ENCODE data around the gene ASB7. TPM values are rescaled to one million over a fixed set of nuclear protein-coding genes. Genes with fewer than 3 reads are reported as not detected.

ASB7 gene
- total RNA-seq, 1 donor from 2014 or later = 10.6 TPM

DNA sequence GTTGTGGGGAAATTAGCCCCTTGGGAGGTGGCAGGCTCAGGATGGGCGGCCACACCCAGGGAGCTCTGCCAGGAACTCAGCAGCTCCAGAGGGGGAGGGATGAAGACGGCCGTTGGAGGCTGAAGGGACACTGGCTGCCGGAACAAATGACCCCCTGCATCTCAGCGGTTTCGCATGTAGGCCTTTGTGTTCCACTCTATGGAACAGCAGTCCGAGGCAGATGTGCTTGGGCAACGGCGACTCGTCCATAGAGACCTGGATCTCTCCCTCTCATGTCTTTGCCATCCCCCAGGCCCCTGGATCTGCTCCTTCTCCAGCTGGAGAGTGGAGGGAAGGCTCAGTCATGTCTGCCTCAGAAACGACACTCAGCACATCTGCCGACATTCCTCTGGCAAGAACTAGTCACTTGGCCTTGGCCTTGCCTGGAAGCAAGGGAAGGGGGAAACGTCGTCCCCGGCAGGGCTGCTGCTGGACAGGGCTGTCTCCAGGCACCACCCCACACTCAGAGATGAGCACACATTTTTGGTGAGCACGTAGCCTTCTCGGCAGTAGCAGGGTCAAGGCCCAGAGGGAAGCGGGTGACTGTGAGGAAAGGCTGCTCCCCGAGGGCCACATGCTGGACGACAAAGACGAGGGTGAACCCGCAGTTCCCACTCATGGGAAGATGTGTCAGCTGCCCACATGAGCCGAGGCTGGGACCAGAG, 83.8 kb downstream of the ASB7 start:
- no peak for DNase-seq (ENCODE audit: low spot score)

DNA sequence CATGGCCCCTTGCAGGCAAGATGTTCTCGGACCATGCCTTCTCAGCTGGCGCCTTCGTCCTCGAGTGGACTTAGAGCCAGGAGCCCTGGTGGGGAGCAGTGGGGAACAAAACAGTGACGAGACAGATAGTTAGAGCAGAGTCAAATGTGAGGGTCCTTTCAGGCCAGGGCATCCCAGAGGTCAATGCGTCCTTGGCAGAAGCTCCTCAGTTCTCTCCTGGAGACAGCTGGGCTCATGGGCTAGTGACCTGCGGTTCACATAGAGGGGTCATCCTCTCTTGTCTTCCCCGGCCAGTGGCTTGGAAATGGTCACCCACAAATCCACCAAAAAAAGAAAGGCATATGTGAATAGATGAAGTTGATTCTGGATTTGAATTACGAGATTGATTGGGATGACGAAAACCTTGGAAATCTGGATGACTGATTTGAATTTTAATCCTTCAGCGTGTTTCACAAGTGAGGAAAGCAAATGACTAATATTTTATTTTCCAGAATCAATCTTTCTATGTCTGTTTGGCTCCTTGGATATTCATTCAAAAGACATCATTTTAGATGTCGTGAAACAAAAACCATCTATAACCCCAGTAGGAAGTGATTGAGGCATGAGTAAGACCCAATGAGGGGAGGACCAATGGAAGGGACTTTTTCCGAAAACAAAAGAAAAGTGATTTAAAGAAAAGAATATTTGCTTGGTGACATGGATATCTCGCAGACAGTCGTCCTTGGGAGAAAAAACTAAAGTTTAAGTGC, 84.5 kb downstream of the ASB7 start:
- DNase-seq (ENCODE audit: low spot score) = no peak

DNA sequence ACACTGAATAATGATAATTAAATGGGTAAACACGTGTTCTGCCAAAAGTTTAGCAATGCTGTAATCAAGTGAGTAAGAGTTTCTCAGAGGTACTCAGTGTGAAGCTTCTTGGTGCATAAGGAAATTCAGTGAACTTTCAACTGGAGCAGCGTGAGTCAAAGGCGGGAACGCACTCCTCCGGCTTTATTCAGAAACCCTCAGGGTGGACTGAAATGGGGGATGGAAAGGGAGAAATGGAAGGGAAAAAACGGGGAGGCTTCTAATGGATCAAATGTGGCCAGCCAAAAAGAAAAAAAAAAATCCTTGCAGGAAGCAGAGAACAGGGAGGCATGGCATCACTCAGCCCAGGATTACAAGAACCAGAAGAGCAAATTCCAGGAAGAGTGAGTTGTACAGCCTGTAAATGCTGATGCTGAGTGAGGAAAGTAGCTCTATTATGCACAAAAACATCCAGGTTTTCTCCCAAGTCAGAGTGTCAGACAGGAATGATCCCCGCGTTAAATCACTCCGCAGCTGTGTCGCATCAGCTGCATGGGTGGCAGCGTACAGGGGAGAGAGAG, 85.3 kb downstream of the ASB7 start:
- DNase-seq (ENCODE audit: low spot score) = peak; percentile 79

DNA sequence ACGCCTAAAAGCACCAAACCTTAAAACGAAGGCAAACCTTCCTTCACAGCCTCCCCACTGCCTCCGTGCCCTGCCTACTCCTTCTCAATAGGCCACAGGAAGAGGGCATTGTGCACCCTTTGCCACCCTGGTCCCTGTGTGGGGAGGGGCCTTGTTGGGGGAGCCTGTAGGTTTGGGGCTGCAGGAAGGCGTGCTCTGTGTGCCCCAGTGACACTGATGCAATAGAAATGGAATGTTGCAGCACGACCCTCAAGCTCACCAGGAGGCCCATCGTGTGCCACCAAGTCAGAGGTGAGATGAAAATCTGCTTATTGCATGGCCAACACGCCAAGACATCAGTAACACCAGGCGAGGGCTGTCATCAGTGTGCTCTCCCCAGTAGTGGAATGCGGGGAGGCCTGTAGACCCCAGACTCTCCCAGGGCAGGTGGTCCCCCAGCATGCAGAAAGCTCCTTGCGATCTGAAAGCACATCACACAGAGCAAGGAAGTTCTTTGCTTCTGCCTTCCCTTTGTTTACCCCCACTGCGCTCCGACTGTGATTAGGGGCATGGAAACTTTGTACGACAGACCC, 86.2 kb downstream of the ASB7 start:
- DNase-seq (ENCODE audit: low spot score) = no peak

DNA sequence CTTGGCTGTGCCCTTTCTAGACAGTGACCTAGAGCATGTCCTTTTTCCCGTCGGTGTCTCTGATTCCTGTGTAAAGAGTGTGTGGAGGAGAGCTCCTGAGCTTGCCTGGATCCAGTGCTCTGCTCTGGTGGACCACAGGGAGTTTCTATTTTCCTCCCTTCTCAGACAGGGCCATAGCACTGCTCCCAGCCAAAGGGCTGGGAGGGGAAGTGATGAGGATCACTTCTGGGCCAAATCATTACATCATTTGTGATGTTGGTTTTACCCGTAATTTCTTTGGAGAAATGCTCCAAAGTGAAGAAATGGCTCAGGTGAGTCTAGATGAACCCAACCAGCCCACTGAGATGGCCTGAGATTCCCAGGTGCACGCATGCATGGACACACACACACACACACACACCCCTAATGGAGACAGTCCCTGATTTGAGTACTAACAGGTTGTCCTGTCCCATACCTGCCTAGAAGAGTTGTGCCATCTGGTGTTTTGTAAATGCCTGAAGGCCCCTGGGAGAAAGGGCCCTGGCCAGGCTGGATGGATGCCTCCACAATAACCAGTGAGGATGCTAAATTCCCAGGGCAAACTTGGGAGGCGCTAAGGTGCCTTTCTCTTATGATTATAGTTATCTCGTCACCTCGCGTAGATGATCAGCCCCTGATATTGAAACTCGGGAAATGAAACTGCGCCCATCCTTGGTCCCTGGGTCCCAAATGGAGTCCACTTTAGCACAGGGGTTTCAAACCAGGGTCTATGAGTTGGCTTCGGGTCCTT, 86.9 kb downstream of the ASB7 start:
- DNase-seq (ENCODE audit: low spot score) = no peak

DNA sequence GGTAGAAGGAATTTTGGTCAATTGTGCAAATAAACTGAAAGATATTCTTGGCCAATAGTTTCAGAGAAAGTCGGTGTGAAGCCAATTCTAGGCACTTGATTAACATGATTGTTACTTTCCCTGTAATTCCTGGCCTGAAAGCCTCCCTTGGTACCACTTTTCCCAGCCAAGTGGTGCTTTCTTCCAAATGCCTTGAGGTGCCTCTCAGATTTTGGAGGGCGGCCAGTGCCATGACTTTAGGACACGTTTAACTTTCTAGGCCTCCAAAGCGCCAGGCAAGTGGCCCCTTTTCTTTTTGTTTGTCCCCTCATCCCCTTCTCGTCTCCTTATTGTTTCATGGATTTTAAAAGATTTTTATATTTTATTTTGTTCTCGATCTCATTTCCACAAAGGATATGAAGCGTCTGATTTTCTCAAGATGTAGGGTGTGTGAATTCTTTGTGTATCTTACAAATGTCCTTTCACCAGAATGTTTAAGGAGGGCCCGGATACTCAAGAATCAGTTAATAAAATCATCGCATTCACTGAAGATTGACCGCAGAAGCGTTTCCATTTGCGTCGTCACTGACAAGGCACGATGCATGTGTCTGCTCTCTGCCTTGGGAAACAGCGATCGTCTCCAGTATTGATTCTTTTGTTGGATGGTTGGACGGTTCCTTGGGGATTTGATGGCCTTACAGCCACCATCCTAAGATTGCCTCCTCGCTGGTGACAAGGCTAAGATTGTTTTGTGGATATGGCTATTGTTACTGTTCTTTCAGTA, 87.8 kb downstream of the ASB7 start:
- DNase-seq (ENCODE audit: low spot score) = no peak

DNA sequence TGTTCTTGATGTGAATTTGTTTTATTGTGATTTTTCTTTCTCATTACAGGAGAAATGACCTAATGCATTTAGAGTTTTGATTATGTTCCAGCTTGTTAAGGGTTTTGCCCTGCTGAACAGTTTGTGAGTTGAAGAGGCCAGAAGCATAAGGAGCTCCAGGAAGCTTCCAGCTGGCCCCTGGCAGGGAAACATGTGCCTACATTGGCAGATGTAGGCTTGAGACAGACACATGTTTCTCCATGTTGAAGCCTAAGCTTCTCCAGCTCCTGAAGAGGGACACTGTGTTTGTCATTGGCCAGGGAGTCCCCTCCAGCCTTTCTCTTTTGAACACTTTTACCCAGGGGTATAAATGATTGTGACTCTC, 88.4 kb downstream of the ASB7 start:
- DNase-seq (ENCODE audit: low spot score) = no peak

DNA sequence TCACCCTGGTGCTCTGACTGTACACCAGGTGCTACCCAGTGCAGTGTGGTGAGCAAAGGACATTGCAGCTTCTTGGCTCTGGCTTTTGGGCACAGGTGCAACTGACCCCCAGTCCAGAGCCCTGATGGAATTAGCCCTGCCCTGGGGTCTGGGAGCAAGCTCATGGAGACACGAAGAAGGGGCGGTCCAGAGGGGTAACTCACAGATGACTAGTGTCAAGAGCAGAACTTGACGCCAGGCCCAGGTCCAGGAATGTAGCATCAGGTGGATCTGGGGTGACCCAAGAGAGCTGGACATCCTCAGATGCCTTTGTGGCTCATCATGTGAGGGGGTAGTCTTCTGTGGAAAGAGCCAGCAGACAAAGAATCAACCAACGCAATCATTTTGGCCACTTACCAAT, 88.9 kb downstream of the ASB7 start:
- DNase-seq (ENCODE audit: low spot score) = no peak

DNA sequence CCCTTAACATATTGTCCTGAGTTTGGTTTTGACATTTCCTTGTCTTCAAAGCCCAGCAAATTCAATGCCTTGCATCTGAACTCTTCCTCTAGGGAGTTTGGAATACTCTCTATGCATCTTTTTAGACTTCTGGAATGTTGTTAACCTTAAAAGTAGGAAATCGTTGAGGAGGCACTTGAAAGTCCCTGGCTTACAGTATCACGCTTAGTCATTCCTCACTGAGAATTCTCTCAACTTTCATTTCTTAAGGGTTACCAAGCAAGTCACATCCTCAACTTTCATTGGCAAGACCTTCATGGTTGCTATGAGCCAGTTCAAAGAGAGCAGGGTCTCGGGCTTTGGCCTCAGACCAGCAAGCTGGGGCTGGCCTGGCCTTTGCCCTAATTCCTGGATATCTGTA, 89.9 kb downstream of the ASB7 start:
- no peak for DNase-seq (ENCODE audit: low spot score)

DNA sequence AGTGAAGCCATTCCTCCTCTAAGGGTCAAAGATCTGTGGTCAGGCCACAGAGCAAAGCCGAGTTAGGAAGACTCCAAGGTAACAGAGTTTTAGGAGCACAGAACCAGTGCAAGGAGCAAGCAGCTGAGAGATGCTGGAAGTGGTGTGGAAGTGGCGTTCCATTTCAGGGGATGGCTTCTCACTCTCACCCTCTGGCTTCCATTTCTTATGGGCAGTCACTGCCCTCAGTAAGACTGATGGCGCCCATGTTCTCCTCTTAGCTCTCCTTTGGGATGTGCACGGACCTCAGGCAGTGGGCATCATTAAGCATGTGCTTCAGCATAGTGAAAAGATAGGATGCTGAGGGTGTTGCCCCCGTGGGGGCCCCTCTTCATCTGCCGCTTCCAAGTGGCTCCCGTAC, 90.3 kb downstream of the ASB7 start:
- no peak for DNase-seq (ENCODE audit: low spot score)

DNA sequence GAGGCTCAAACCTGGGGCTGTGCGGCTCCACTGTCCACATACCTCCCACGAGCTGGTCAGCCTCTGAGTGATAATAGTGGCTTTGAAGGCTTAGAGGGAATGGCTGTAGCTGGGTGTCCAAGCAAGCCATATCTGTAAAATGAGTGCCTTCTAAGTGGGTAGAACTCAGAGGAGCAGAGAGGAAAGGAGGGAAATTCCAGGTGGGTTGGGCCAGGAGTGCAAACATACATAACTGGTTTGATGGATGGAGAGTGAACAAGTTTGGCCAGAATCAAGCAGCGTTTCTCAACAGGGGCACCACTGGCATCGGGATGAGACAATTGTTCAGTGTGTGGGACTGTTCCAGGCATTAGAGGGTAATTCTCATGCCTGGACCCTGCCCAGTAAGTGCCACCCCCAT, 91.1 kb downstream of the ASB7 start:
- no peak for DNase-seq (ENCODE audit: low spot score)

DNA sequence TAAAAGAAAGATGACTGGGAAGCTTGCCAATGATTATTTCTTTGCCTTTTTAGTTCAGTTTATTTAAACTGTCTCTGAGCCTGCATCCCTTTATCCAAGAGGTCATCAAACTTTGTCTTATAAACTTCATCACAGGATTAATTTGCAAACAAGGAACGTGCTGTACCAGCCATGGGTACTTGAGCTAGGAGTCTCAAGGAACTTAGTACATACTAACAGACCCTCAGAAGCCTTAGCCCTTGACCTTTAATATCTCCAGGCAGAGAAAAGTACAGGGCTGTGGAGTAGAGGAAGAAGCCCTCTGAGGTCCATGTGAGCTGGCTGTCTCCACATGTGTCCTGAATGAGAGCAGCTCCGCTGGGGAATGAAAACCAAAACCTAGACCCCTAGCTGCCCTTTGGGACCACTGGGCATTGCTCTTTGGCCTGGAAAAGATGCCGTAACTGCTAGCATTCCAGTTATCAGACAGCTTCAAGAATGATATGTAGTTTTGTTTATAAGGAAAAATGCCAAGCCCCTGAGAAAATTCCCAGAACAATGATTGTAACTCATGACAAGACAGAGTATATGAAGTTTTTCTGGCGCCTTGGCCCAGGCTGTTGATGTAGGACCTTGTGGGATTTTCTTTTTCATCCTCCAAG, 92.1 kb downstream of the ASB7 start:
- peak; percentile 25 for DNase-seq (ENCODE audit: low spot score)

DNA sequence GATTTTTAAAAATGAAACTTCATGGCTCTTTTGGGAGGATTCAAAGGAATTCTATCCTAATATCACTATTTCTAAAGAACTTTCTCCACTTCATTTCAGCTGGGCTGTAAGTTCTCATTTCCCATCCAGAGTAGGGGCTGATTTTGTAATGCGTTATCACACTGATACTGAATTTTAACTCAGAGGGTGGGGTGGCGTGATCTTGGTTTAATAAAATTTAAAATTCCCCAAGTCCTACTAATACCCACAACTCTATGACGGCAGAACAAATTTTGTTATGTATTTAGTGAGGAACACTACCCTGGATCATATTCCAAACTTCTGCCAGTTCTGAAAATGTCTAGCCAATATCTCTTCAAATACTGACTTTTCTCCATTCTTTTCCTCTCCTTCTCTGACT, 92.7 kb downstream of the ASB7 start:
- no peak for DNase-seq (ENCODE audit: low spot score)

DNA sequence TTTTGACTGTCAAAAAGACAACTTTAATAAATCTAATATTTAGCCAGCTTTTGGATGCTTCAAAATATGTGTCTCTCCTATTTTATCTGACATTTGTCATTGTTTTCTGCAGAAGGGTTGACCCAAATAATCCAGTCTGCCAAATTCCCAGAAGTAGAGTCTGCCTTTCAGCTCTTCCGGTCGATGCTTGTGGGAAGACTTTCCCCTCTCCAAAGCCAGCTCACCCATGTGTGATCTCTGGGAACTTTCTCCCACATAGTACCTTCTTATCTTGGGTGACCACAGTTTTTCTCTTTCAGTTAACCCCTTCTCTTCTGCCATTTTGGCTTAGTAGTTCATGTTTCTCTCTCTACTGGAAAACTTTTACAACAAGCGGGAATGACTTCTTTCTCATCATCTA, 94.1 kb downstream of the ASB7 start:
- DNase-seq (ENCODE audit: low spot score) = no peak

Other genes starting within 250 kb of the ASB7 start
- gene CERS3, start 73.6 kb upstream of the ASB7 start, total RNA-seq (ENCODE audit: insufficient read depth, low replicate concordance) = 4.1 TPM
- 19.5 TPM for gene LINS1, start 405 bp upstream of the ASB7 start, total RNA-seq (ENCODE audit: insufficient read depth, low replicate concordance)

Measured in umbilical cord (tissue), 2 donors.